ENCODE data around the gene WFIKKN2. TPM values are rescaled to one million over a fixed set of nuclear protein-coding genes. Genes with fewer than 3 reads are reported as not detected.
A peak's percentile ranks its signal among the peaks of the same experiment; 100 is the strongest.

WFIKKN2 gene
- total RNA-seq, 4 donors from 2014 or later: 0.42 to 0.75 (median 0.60) TPM

DNA sequence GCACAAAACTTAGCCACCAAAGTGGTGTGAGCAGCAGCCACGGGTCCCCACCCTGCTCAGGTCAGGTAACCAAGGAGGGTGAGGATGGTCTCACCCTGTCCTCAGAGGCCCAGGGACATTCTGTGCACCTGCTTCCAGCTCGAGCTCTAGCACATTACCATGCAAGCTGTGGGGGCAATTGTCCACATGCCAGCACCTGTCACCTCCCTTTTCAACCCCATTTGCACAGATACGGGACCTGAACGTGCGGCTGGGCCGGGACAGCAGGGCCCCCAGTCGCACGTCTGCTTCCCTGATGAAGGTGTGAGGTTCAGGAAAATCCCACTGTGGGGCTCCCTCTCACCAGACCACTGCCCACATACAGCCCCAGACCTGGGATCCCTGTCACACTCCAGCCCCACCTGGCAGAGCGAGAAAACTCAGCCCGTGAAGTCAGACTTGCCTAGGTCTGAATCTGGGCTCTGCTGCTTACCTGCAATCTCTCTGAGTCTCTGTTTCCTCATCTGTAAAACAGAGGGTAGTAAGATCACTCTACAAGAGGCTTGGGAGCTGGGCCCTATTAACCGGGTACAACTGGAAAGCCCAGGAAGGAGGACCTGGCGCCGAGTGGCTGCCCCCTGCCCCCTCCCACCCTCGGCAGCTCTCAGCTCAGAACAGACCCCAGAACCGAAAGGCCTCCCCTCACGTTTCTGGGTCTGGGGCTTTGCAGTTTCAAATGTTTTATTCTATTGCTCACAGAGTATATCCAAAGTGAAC lies 7.9 kb downstream of the WFIKKN2 start:
- Histone ChIP-seq H3K36me3 (no peaks in the 10 kb centered on the region), H3K9me3 (no peaks in the 10 kb centered on the region), H3K4me3 (no peak overlapping the region), H3K27ac (replicated peaks in 1 of 4) (no peak overlapping the region), H3K4me1 (peaks cover 0 to 8% (median 7%) of the 10 kb centered on the region in 4 donors), H3K27me3 (no peaks in the 10 kb centered on the region)
- 90% methylated on average over 9 of the region's 16 CpGs for WGBS
- intact Hi-C loops (cut with DNase I): loop anchor here (2.0 to 10.0 kb wide), 3 partner anchors 59 to 359 kb away; partner anchors contain the start of gene SPATA20
- TF ChIP-seq EP300 (IDR thresholded peaks at IDR 0.05) (no peak), POLR2A (IDR thresholded peaks at IDR 0.05; ENCODE audit: low read depth) (no peak)
- TF ChIP-seq, protein P1, sequence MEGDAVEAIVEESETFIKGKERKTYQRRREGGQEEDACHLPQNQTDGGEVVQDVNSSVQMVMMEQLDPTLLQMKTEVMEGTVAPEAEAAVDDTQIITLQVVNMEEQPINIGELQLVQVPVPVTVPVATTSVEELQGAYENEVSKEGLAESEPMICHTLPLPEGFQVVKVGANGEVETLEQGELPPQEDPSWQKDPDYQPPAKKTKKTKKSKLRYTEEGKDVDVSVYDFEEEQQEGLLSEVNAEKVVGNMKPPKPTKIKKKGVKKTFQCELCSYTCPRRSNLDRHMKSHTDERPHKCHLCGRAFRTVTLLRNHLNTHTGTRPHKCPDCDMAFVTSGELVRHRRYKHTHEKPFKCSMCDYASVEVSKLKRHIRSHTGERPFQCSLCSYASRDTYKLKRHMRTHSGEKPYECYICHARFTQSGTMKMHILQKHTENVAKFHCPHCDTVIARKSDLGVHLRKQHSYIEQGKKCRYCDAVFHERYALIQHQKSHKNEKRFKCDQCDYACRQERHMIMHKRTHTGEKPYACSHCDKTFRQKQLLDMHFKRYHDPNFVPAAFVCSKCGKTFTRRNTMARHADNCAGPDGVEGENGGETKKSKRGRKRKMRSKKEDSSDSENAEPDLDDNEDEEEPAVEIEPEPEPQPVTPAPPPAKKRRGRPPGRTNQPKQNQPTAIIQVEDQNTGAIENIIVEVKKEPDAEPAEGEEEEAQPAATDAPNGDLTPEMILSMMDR (IDR thresholded peaks at IDR 0.05): no peak
- no peak for DNase-seq (ENCODE audit: extremely low spot score)

DNA sequence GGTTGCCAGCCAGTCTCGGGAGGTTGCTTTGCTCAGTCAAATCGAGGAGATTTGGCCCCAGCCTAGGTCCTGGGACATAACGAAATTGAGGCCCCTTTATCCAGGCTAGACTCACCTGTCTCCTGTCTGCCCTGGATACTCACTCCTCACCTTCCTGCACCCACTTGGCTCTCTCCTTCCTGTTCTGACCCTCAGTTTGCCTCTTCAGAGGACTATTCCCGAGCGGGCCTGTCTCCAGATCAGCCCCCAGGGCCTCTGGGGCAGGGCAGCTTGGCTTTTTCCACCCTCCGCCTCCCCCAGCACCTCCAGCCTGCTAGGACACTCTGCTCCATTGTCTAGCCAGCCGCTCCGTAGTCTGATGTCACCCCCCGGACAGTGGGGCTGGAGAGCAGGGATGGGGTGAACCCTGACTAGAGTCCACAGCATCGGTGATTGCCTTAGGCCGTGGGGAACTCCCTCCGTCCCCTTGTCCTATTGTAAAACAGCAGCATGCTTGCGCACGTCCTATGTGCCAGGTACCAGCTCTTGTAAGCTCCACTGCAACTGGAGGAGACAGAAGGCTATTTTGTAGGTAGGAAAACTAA lies 8.8 kb downstream of the WFIKKN2 start:
- no peak overlapping the region for H3K4me3 ChIP-seq
- intact Hi-C loops (cut with DNase I): loop anchor here (10.0 kb wide), 1 partner anchor 359 kb away; no protein-coding TSS in a partner anchor
- WGBS: 80% methylated on average over 14 of the region's 14 CpGs
- H3K36me3 ChIP-seq: no peaks in the 10 kb centered on the region
- H3K4me1 ChIP-seq: peaks cover 0 to 8% (median 7%) of the 10 kb centered on the region in 4 donors
- no peak overlapping the region for H3K27ac ChIP-seq (replicated peaks in 1 of 4)
- DNase-seq (ENCODE audit: extremely low spot score): no peak
- H3K9me3 ChIP-seq: no peaks in the 10 kb centered on the region
- no peaks in the 10 kb centered on the region for H3K27me3 ChIP-seq
- no peak for TF ChIP-seq POLR2AphosphoS5 (IDR thresholded peaks at IDR 0.05)
- TF ChIP-seq POLR2A (IDR thresholded peaks at IDR 0.05; ENCODE audit: low read depth): no peak
- TF ChIP-seq EP300 (IDR thresholded peaks at IDR 0.05): no peak
- TF ChIP-seq, protein P1 (IDR thresholded peaks at IDR 0.05): no peak

DNA sequence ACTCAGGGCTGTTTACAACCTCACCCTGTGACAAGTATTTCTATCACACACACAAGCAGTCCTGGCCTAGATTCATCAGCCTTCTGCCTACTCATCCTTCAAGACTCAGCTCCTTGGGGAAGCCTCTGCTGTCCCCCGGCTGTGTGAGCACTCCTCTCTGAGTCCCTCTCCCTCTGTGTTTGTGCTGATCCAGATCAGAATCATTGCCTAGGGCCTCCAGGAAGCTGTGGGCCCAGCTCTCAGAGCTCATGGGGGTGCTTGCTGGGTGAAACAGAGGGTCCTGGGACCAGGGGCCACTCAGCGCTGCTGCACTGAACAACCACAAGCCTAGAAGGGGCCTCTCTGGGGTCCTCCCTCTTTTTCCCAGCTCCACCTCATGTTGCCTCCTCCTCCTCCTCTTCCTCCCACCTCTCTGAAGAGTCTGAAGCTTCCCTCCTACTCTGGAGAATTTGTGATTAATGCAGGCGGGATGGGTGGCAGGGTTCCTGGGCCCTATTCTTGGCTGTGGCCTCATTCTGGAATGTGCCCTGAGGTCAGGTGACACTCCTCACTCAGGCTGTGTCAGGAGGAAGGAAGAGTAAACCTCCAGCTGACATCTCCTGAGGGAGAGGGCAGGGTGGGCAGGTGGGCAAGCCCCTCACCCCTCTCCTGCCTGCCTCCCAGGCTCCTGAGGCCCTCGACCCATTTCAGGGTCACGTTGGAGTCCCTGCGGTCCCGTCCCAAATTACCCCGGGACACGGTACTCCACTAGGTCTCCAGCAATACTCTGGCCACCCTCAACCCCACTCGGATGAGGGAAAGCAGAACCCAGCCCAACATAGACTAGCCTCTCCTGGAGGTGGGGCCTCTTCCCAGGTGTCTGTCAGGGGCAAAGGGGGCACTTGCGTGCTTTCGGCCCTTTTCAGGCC lies 10.1 kb downstream of the WFIKKN2 start:
- TF ChIP-seq, protein P1 (IDR thresholded peaks at IDR 0.05): no peak
- TF ChIP-seq POLR2AphosphoS5 (IDR thresholded peaks at IDR 0.05): no peak
- TF ChIP-seq POLR2A (IDR thresholded peaks at IDR 0.05; ENCODE audit: low read depth): peak; percentile 17
- TF ChIP-seq EP300 (IDR thresholded peaks at IDR 0.05): no peak
- Histone ChIP-seq H3K4me3 (no peak overlapping the region), H3K4me1 (peaks cover 0 to 8% (median 7%) of the 10 kb centered on the region in 4 donors), H3K36me3 (no peaks in the 10 kb centered on the region), H3K27ac (replicated peaks in 1 of 4) (no peak overlapping the region), H3K27me3 (no peaks in the 10 kb centered on the region), H3K9me3 (no peaks in the 10 kb centered on the region)
- WGBS: 83% methylated on average over 3 of the region's 12 CpGs
- intact Hi-C loops (cut with DNase I): loop anchor here (10.0 kb wide), 1 partner anchor 361 kb away; no protein-coding TSS in a partner anchor
- DNase-seq (ENCODE audit: extremely low spot score): no peak

DNA sequence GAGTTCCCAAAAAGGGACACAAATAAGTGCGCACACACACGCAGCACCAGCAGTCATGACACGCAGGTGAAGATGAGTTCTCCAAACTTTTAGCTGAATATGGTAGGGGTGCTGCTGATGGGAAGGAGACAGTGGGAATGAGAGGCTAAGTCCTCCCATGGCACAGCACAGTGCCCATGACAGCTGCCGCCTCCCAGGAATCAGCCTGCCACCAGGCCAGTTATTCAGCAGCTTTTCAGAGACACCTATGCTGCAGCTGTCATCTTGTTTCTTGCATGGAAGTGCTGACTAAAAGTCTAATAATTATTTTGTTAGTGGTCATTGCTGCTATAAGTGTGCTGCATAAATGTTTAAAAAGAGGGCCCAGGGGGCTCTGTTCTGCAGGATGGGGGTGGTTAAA lies 12.2 kb downstream of the WFIKKN2 start:
- WGBS: 89% methylated on average over 3 of the region's 4 CpGs
- H3K9me3 ChIP-seq: no peaks in the 10 kb centered on the region
- peaks cover 5 to 11% (median 10%) of the 10 kb centered on the region in 4 donors for H3K4me1 ChIP-seq
- no peak for DNase-seq (ENCODE audit: extremely low spot score)
- H3K4me3 ChIP-seq: no peak overlapping the region
- TF ChIP-seq POLR2A (IDR thresholded peaks at IDR 0.05; ENCODE audit: low read depth) (no peak), POLR2AphosphoS5 (IDR thresholded peaks at IDR 0.05) (no peak), EP300 (IDR thresholded peaks at IDR 0.05) (no peak)
- TF ChIP-seq, protein P1 (IDR thresholded peaks at IDR 0.05): no peak
- H3K27me3 ChIP-seq: no peaks in the 10 kb centered on the region
- intact Hi-C loops (cut with DNase I): loop anchor here (10.0 kb wide), 1 partner anchor 363 kb away; no protein-coding TSS in a partner anchor
- no peak overlapping the region for H3K27ac ChIP-seq (replicated peaks in 1 of 4)
- H3K36me3 ChIP-seq: no peaks in the 10 kb centered on the region

Data from esophagus muscularis mucosa (tissue), 4 donors.